Measurements from ENCODE around the gene TLR2. TPM values are rescaled to one million over a fixed set of nuclear protein-coding genes. Genes with fewer than 3 reads are reported as not detected.
"Not testable (repeated sequence)": the region's sequence is repeated elsewhere in the genome, so short reads cannot be mapped to it uniquely, and the experiment has no call there.

TLR2 gene
- total RNA-seq, 1 donor from 2014 or later: 19.1 TPM

GRCh38 chr4:153661908-153662307, 22.2 kb upstream of the TLR2 start:
- no peak for DNase-seq (ENCODE audit: low spot score in 2 of 2)
- intact Hi-C loops (cut with DNase I): no loop called here
- no peak overlapping the region for H3K4me3 ChIP-seq
- peaks cover 0 to 4% of the 10 kb centered on the region in 2 donors for H3K9me3 ChIP-seq
- no peaks in the 10 kb centered on the region for H3K36me3 ChIP-seq
- H3K27me3 ChIP-seq: no peaks in the 10 kb centered on the region
- no peak for TF ChIP-seq CTCF (IDR thresholded peaks at IDR 0.05)
- H3K27ac ChIP-seq: peak overlapping the region; percentile 48 to 62
- peaks cover 10 to 25% of the 10 kb centered on the region in 2 donors for H3K4me1 ChIP-seq

GRCh38 chr4:153663667-153664066, 20.4 kb upstream of the TLR2 start:
- H3K4me1 ChIP-seq: peaks cover 10 to 19% of the 10 kb centered on the region in 2 donors
- no peak overlapping the region for H3K4me3 ChIP-seq
- DNase-seq (ENCODE audit: low spot score in 2 of 2): no peak
- H3K27ac ChIP-seq: no peak overlapping the region
- H3K9me3 ChIP-seq: peaks cover 0 to 4% of the 10 kb centered on the region in 2 donors
- no peaks in the 10 kb centered on the region for H3K36me3 ChIP-seq
- intact Hi-C loops (cut with DNase I): no loop called here
- no peaks in the 10 kb centered on the region for H3K27me3 ChIP-seq
- TF ChIP-seq CTCF (IDR thresholded peaks at IDR 0.05): no peak

GRCh38 chr4:153666505-153666904, 17.6 kb upstream of the TLR2 start:
- H3K27me3 ChIP-seq; H3K27ac ChIP-seq; H3K4me3 ChIP-seq; H3K9me3 ChIP-seq; DNase-seq (ENCODE audit: low spot score in 2 of 2); H3K4me1 ChIP-seq; intact Hi-C loops (cut with DNase I); H3K36me3 ChIP-seq: not testable (repeated sequence)

GRCh38 chr4:153668647-153669046, 15.4 kb upstream of the TLR2 start:
- intact Hi-C loops (cut with DNase I): no loop called here
- TF ChIP-seq CTCF (IDR thresholded peaks at IDR 0.05): no peak
- no peaks in the 10 kb centered on the region for H3K4me1 ChIP-seq
- no peak overlapping the region for H3K4me3 ChIP-seq
- H3K9me3 ChIP-seq: peaks cover 0 to 4% of the 10 kb centered on the region in 2 donors
- DNase-seq (ENCODE audit: low spot score in 2 of 2): no peak
- H3K36me3 ChIP-seq: no peaks in the 10 kb centered on the region
- H3K27me3 ChIP-seq: no peaks in the 10 kb centered on the region
- H3K27ac ChIP-seq: no peak overlapping the region

GRCh38 chr4:153669838-153670237, 14.2 kb upstream of the TLR2 start:
- no peak overlapping the region for H3K27ac ChIP-seq
- H3K4me3 ChIP-seq: no peak overlapping the region
- no peaks in the 10 kb centered on the region for H3K27me3 ChIP-seq
- peaks cover 0 to 4% of the 10 kb centered on the region in 2 donors for H3K9me3 ChIP-seq
- no peaks in the 10 kb centered on the region for H3K36me3 ChIP-seq
- intact Hi-C loops (cut with DNase I): no loop called here
- no peak for TF ChIP-seq CTCF (IDR thresholded peaks at IDR 0.05)
- no peaks in the 10 kb centered on the region for H3K4me1 ChIP-seq
- no peak for DNase-seq (ENCODE audit: low spot score in 2 of 2)

GRCh38 chr4:153676486-153676885, 7.6 kb upstream of the TLR2 start:
- H3K4me3 ChIP-seq: no peak overlapping the region
- no peak for TF ChIP-seq CTCF (IDR thresholded peaks at IDR 0.05)
- no peaks in the 10 kb centered on the region for H3K36me3 ChIP-seq
- no peaks in the 10 kb centered on the region for H3K27me3 ChIP-seq
- peaks cover 0 to 3% of the 10 kb centered on the region in 2 donors for H3K9me3 ChIP-seq
- H3K27ac ChIP-seq: peak overlapping the region; percentile 51 to 68
- H3K4me1 ChIP-seq: peaks cover 0 to 15% of the 10 kb centered on the region in 2 donors
- DNase-seq (ENCODE audit: low spot score in 2 of 2): no peak
- intact Hi-C loops (cut with DNase I): no loop called here

Data from ascending aorta (tissue), 2 donors.